Effector CD4-positive, alpha-beta T cell (primary cell): ENCODE data around the gene WNK2.

ENCODE experiments used
- DNase-seq: peaks from one replicate; pipeline ENCODE4 v3.0.0-alpha.2; 2020

WNK2 gene

GRCh38 chr9:93161786-93162562 is 22.0 kb upstream of the WNK2 start:
- no peak for DNase-seq

- DNase-seq: no peak
Measured at GRCh38 chr9:93164085-93164484, 19.9 kb upstream of the WNK2 start.

- DNase-seq: no peak
Measured at GRCh38 chr9:93166699-93167098, 17.2 kb upstream of the WNK2 start.

- no peak for DNase-seq
Measured at GRCh38 chr9:93167185-93167584, 16.8 kb upstream of the WNK2 start.

- DNase-seq: no peak
Measured at GRCh38 chr9:93167838-93168237, 16.1 kb upstream of the WNK2 start.

GRCh38 chr9:93168581-93168980 is 15.4 kb upstream of the WNK2 start:
- DNase-seq: no peak

GRCh38 chr9:93169444-93169843 is 14.5 kb upstream of the WNK2 start:
- DNase-seq: no peak

GRCh38 chr9:93170571-93170970 is 13.4 kb upstream of the WNK2 start:
- no peak for DNase-seq

GRCh38 chr9:93171261-93171990 is 12.5 kb upstream of the WNK2 start:
- no peak for DNase-seq

- no peak for DNase-seq
Measured at GRCh38 chr9:93172666-93173364, 11.1 kb upstream of the WNK2 start.

GRCh38 chr9:93173365-93174051 is 10.4 kb upstream of the WNK2 start:
- DNase-seq: no peak

- DNase-seq: no peak
Measured at GRCh38 chr9:93174976-93175375, 9.0 kb upstream of the WNK2 start.

- DNase-seq: no peak
Measured at GRCh38 chr9:93177676-93178075, 6.3 kb upstream of the WNK2 start.

- no peak for DNase-seq
Measured at GRCh38 chr9:93178851-93179786, 4.8 kb upstream of the WNK2 start.

GRCh38 chr9:93180938-93181337 is 3.0 kb upstream of the WNK2 start:
- DNase-seq: no peak

- no peak for DNase-seq
Measured at GRCh38 chr9:93181672-93182435, 2.1 kb upstream of the WNK2 start.

- no peak for DNase-seq
Measured at GRCh38 chr9:93182572-93182971, 1.4 kb upstream of the WNK2 start.

GRCh38 chr9:93183131-93183662 is 742 bp upstream of the WNK2 start:
- no peak for DNase-seq

GRCh38 chr9:93184432-93185265 is 710 bp downstream of the WNK2 start:
- DNase-seq: no peak
